GM12864 (cell line): ENCODE data around the gene SERPINA9.
"Not testable (repeated sequence)": the region's sequence is repeated elsewhere in the genome, so short reads cannot be mapped to it uniquely, and the experiment has no call there.

Experiments used
- DNase-seq: peaks from one replicate; pipeline ENCODE4 v3.0.0-alpha.2; 2011; ENCODE audit warnings: low read depth
- H3K4me3 ChIP-seq: 2 replicates; pipeline ENCODE4 v1.5.1; 2011; ENCODE audit warnings: mild to moderate bottlenecking, low read depth, low read length, control low read depth
- TF ChIP-seq, protein P1 (sequence below): IDR thresholded peaks from 2 replicates; pipeline ENCODE4 v1.5.1; 2011; ENCODE audit warnings: low read depth, mild to moderate bottlenecking, moderate library complexity, low read length, control low read depth, inconsistent platforms; ENCODE audit errors: missing control alignments

SERPINA9 gene

DNA sequence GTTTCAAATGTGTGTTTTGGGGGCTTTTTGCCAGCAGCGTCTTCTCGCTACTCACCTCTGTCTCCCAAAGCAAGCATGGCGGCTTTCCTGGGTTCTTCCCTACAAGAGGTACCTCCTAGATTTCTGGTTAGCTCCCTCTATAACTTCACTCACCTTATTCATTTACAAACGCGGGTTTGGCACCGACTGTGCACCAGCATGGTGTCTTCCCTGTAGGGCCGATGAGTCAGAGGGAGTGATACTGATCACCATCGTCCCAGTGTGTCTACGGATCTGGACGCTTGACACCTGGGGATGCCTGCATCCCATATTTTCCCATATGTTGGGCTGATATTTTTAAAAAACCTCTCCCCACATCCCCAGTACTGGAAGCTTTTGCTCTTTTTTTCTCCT lies 41.2 kb upstream of the SERPINA9 start:
- no peak overlapping the region for H3K4me3 ChIP-seq
- TF ChIP-seq, protein P1, sequence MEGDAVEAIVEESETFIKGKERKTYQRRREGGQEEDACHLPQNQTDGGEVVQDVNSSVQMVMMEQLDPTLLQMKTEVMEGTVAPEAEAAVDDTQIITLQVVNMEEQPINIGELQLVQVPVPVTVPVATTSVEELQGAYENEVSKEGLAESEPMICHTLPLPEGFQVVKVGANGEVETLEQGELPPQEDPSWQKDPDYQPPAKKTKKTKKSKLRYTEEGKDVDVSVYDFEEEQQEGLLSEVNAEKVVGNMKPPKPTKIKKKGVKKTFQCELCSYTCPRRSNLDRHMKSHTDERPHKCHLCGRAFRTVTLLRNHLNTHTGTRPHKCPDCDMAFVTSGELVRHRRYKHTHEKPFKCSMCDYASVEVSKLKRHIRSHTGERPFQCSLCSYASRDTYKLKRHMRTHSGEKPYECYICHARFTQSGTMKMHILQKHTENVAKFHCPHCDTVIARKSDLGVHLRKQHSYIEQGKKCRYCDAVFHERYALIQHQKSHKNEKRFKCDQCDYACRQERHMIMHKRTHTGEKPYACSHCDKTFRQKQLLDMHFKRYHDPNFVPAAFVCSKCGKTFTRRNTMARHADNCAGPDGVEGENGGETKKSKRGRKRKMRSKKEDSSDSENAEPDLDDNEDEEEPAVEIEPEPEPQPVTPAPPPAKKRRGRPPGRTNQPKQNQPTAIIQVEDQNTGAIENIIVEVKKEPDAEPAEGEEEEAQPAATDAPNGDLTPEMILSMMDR: no peak
- no peak for DNase-seq

DNA sequence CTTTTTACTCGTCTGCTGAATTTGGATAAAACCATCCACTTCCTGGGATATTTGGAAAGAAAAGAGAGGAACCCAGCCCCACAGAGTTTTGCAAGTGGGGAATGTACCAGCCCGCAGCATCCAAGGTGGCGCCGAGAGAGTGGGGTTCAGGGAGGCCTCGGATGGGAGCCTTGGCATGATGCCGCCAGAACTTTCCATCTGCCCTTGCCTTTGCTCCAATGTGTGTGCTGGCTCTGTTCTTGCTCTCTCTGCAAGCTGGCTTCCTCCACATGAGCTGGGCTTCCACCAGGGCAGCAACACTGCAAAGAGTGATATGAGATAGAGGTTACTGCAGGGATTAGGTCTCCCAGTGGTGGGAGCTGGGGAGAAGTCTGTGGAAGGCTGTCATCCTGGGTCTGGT lies 39.9 kb upstream of the SERPINA9 start:
- H3K4me3 ChIP-seq: no peak overlapping the region
- TF ChIP-seq, protein P1: no peak
- no peak for DNase-seq

DNA sequence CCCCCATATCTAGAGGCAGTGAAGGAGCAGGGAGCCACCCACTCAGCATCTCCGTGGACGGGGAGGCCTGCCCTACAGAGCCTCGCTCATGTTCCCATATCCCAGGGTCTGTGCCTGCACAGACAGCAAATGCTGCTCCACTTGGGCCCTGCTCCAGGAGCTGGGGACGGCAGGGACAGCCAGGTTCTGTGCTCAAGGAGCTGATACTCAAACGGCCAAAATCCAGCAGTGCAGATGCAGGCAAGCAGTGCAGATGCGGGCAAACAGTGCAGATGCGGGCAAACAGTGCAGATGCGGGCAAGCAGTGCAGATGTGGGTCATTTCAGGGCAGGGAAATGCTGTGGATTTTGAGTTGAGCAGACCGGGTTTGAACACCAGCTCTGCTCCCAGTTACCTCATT lies 39.4 kb upstream of the SERPINA9 start:
- TF ChIP-seq, protein P1: no peak
- DNase-seq: no peak

DNA sequence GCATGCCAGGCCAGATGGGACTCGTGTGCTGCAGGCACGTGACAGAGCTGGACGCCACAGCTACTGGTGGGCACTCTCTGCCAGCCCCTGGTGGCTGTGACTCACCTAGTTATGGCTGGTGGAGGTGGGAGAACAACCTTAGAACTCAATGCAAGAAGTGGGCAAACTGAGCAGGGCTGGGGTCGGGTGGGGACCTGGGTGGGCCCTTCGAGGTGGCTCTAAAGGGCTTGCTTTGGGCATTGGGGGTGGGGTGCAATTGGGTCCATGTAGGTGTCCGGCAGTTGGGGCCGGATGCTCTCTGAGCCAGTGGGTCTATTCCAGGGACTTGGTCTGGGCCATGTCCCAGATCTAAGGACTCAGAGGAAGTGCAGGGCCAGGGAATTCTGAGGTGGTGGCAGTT lies 38.4 kb upstream of the SERPINA9 start:
- no peak for DNase-seq
- H3K4me3 ChIP-seq: no peak overlapping the region
- TF ChIP-seq, protein P1: no peak

More for the DNA sequence above, 39.4 kb upstream of the SERPINA9 start:
- no peak overlapping the region for H3K4me3 ChIP-seq

DNA sequence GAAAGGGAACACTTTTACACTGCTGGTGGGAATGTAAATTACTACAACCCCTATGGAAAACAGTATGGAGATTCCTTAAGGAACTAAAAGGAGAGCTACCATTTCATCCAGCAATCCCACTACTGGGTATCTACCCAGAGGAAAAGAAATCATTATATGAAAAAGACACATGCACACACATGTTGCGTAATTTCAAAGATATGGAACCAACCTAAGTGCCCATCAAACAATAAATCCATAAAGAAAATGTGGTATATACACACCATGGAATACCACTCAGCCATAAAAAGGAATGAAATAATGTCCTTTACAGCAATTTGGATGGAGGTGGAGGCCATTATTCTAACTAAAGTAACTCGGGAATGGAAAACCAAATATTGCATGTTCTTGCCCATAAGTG lies 34.5 kb upstream of the SERPINA9 start:
- H3K4me3 ChIP-seq, DNase-seq: not testable (repeated sequence)

DNA sequence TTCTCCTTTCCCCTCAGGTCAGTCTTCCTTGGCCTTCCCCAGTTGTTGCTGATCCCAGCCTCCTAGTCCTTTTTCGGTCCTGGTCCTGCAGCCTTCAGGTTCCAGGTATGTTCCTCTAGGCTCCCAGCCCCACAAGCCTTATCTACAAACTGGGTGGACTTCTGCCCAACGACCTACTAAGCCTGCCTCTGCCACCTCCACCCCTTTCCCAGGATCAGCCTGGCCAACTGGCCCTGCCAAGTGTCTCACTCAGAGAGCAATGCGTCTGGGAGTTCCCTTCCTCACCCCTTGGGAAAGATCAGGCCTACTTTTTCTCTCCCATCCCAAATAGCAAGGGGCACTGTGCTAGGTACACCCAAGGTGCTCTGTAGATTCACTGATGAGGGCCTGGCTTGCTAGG lies 33.4 kb upstream of the SERPINA9 start, which contains the start of gene SERPINA12:
SERPINA12 (minus strand) TSS at position 114 of the 400 bp plus-strand sequence. CDS start 11,072 bp downstream, outside the sequence.
- no peak within 1 kb of the TSS for H3K4me3 ChIP-seq
- DNase-seq: no peak
- TF ChIP-seq, protein P1: no peak

DNA sequence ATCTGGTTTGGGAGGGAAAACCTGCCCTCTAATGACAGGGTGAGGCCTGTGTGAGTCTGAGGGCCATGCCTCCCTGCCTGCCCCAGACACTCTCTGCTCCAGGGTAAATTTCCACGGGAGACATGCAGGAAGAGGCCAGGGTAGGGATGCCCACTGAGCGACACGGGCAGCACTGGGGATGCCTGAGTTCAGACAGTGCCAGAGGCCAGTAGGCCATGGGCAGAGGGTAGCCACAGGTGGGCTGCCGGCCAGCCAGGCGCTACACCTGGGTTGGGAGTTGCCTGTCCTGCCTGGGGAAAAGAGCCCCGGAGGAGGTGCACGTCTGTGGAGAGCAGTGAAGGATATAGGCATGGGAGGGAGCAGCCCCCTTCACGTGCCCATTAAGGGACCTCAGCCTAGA lies 29.6 kb upstream of the SERPINA9 start:
- H3K4me3 ChIP-seq: no peak overlapping the region
- TF ChIP-seq, protein P1: no peak
- DNase-seq: no peak
